HG03378 (cell line): ENCODE results near the gene ANXA1.

Experiments used
- ATAC-seq: cut with Tn5 transposase; IDR thresholded peaks from one replicate; pipeline ENCODE4 v1.9.1; 2021; ENCODE audit warnings: mild to moderate bottlenecking, moderate library complexity; ENCODE audit not compliant: unreplicated experiment

Gene ANXA1

GRCh38 chr9:73137914-73138313, 13.8 kb upstream of the ANXA1 start:
- no peak for ATAC-seq

DNA sequence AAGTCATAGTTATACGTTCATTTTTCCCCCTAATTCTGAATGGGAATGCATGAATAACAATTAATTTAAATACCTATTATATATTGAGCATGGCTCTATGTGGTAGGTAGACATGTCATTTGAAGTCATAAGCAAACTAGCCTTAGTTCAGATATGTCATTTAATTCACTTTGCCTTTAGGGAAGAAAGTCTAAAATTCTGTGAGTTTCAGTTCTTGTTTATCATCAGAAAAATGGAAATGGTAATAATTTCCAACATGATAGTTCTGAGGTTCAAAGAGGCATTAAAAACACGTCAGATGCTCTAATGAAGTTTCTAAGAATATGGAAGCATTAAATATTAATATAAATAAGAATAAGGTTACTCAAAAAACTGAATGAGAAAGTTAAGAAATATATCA, 13.1 kb upstream of the ANXA1 start:
- no peak for ATAC-seq

GRCh38 chr9:73141282-73141681, 10.4 kb upstream of the ANXA1 start:
- no peak for ATAC-seq

- no peak for ATAC-seq
Measured at GRCh38 chr9:73143711-73144328, 7.8 kb upstream of the ANXA1 start.

DNA sequence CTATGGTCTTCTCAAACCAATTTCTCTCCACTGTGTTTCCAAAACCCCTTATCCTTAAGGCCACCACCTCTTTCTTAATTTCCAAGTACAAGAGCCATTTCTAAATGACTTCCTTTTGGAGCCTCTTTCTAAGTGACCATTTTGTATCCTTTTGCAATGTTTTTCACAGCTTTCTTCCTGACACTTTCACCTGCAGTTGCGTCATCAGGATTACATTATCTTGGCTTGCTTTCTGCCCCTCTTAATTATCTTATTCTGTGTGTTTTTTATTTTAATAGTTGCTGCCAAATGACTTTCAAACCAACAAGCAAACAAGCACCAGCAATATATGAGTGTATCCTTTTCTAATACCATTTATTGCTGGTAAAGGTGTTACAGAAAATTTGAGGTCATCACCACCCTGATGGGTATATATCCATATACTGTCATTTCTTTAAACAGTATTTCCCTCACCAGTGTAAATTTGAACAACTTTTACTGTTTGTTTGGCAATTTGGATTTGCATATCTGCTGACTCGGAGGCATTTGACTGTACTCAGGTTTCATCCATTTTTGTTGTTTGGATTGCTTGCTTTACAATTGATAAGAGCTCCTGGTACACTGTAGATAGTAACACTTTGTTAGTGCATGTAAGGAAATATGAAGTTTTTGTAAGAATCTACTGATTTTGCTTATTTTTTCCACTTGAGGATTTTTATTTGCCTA, 5.4 kb upstream of the ANXA1 start:
- no peak for ATAC-seq

- no peak for ATAC-seq
Measured at GRCh38 chr9:73148447-73148937, 3.2 kb upstream of the ANXA1 start.

GRCh38 chr9:73149371-73150067, 2.1 kb upstream of the ANXA1 start:
- peak; percentile 76 for ATAC-seq

DNA sequence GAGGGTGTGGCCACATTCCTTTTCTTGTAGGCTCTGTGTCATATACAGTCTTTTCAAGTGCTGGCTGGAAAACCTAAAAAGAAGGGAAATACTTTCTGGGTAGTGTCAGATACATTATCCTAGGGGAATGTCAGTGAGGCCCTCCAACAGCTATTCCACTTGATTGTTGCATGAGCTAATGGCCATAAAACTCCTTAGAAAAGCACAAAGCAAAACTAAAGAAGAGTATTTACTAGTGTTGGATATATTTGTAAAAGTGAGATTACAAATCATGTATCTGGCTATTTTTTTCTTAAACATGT, 829 bp downstream of the ANXA1 start:
- no peak for ATAC-seq

GRCh38 chr9:73152953-73153352, 1.3 kb downstream of the ANXA1 start:
- peak; percentile 79 for ATAC-seq

- ATAC-seq = no peak
Measured at GRCh38 chr9:73153793-73154227, 2.1 kb downstream of the ANXA1 start.

GRCh38 chr9:73154271-73154670, 2.6 kb downstream of the ANXA1 start:
- no peak for ATAC-seq

GRCh38 chr9:73154722-73155121, 3.1 kb downstream of the ANXA1 start:
- ATAC-seq = no peak

GRCh38 chr9:73155377-73155776, 3.7 kb downstream of the ANXA1 start:
- ATAC-seq = no peak

- ATAC-seq = no peak
Measured at GRCh38 chr9:73155968-73156864, 4.6 kb downstream of the ANXA1 start.

DNA sequence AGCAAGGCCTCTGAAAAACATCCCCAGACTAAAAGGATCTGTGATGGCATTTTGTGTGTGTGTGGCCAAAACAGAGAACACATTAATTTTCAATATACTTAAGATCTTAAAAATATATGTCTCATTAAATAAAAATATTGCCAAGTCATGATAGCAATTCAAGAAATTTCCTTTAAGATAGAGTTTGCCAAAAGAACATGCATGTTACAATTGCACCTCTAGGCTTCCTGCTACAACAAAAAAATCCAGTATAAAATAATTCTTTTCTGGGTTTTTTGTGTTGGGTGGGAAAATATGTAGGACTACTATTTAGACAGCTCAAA, 5.2 kb downstream of the ANXA1 start:
- no peak for ATAC-seq

- no peak for ATAC-seq
Measured at GRCh38 chr9:73157811-73158210, 6.1 kb downstream of the ANXA1 start.

DNA sequence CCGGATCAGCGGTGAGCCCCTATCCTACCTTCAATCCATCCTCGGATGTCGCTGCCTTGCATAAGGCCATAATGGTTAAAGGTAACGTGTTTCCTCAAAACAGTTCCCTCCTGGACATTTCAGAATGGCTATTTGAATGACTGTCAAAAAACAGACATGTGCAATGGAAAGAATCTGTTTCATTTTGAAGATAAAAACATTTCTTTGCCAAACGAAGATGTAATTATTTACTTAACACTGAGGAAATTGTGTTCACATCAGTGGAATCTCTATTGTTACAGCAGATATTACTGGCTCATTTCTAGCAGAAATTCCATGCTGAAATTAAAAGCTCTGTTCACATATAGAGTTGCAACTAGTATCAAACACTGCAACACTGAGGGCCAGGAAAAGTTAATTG, 7.1 kb downstream of the ANXA1 start:
- no peak for ATAC-seq

DNA sequence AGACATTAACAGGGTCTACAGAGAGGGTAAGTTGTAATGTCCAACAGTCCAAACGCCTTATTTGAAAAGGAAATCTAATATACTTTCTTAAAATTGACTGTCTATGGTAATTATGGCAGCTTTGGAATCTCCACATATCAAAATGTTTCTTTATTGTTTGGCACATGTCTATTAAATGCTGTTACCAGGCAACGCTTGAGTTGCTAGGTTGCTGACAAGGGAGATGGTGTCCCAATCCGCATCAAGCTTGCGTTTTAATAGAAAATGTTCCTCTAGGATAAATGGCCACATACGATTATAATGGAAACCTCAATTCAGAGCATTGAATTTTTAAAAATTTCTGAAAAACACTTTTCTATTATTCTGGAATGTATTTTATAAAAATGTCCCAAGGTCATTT, 9.2 kb downstream of the ANXA1 start:
- ATAC-seq = no peak

DNA sequence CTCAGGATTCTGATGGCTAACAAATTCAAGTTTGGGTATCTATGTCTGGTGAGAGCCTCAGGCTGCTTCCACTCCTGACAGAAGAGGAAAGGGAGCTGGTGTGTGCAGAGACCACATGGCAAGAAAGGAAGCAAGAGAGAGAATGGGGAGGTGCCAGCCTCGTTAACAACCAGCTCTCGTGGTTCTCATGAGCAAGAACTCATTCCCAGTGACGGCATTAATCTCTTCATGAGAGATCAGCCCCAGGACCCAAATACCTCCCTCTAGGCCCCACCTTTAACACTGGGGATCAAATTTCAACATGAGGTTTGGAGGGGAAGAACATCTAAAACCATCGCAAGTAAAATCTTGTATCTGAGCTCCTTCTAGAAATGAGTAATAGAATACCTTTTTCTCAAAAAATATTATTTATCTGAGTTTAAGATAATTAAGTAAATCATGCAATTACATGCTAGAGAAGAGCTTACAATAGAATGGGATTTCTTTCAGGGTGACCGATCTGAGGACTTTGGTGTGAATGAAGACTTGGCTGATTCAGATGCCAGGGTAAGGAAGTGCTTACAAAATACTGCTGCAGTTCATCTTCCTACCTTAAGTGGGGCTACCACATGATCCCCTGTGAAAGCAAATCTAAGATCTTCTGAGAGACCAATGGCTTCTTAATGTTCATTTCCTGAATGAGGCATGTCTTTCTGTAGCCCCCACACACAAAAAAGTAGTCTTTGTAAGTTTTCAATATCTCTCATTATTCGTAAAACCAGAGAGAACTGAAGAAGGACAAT, 11.5 kb downstream of the ANXA1 start:
- no peak for ATAC-seq

DNA sequence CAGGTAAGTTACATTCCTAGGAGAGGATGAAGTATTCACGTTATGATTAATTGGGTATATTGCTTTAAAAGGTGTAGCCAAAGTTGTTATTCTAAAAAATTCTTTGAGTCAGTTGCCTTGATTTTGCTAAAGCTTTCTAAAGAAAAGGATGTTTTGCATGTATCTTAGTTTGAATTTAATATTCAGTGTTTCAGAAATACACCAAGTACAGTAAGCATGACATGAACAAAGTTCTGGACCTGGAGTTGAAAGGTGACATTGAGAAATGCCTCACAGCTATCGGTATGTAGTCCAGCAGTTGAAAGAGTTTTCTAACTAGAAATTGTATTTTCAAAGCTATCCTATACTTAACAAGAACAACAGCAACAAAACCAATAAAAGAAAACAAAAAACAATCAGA, 14.2 kb downstream of the ANXA1 start:
- no peak for ATAC-seq

DNA sequence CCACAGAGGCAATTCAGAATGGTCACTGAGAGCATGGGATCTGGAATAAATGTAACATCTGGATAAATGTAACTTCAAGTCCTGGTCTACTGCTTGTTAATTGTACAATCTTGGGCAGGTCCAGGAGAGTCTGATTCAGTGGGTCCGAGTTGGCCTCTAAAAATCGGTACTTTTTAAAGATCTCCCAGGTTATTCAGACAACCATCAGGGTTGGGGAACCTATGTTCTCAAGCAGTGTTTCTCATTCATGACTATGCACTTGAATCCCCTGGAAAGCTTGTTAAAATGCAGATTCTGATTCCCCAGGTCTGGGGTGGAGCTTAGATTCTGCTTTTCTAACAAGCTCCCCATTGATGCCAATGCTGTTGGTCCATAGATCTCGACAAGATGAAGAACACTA, 14.8 kb downstream of the ANXA1 start:
- ATAC-seq = no peak
